ENCODE measurements around the gene TMEM266. TPM values are rescaled to one million over a fixed set of nuclear protein-coding genes. Genes with fewer than 3 reads are reported as not detected.

TMEM266 gene
- total and polyA plus RNA-seq, 2 of the 4 experiments (the other 2 are of a cell fraction) = not detected

DNA sequence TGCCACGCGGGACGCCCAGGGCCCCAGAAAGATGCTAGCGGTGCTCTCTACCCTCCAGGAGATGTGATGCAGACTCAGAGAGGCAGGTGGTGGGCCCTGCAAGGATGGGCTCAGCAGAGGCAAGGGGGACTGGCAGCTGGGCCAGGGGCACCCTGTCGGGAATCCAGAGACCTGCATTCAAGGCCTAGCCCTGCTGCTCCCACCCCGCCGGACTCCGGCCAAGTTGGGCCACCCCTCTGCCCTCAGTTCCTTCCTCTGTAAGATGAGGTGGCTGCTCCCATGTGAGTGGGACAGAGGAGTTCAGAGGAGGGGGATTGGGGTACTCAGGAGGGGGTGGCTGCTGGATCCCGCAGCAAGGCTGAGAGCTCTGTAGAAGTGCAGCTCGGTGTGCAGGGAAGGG, 116.3 kb downstream of the TMEM266 start:
- no peak overlapping the region for H3K14ac ChIP-seq (replicated peaks; ENCODE audit: low read depth, low read length)
- H2BK15ac ChIP-seq (ENCODE audit: low read depth, low read length) = no peak overlapping the region
- no peak overlapping the region for H2BK20ac ChIP-seq (ENCODE audit: low read depth, low read length)
- H2BK120ac ChIP-seq (ENCODE audit: low read depth, low read length) = no peak overlapping the region
- H2AK5ac ChIP-seq (ENCODE audit: low read depth, low read length) = no peak overlapping the region
- H2AFZ ChIP-seq (replicated peaks; ENCODE audit: low read length, poor library complexity) = no peak overlapping the region
- no peak overlapping the region for H2AK9ac ChIP-seq (replicated peaks; ENCODE audit: low read depth, low read length, poor library complexity)
- no peak for DNase-seq
- H4K91ac ChIP-seq (ENCODE audit: insufficient read depth, low read depth, low read length) = no peak overlapping the region
- in situ Hi-C loops (cut with MboI; ENCODE audit: low sequenced_read_pairs) (no loop called here), intact Hi-C loops (cut with micrococcal nuclease) (no loop called here), dilution Hi-C loops (cut with HindIII; ENCODE audit: low sequenced_read_pairs, unreplicated experiment) (no loop called here)
- 75% methylated on average over 2 of the region's 10 CpGs; no CpG with 5 or more reads in 1 of the 2 experiments for WGBS, 2 experiments (ENCODE audit: extremely low coverage in 2 of 2, insufficient read length in 1 of 2)
- no peak overlapping the region for H3K27ac ChIP-seq (ENCODE audit: insufficient read depth, low read length)
- H3K27me3 ChIP-seq (ENCODE audit: control insufficient read depth, insufficient read depth, low read length) = no peaks in the 10 kb centered on the region; the same call in 1 of the 2 replicates
- H3K4me3 ChIP-seq (ENCODE audit: insufficient read depth, low read depth, low read length) = no peak overlapping the region
- peaks cover 2% of the 10 kb centered on the region; the same call in 1 of the 2 replicates for H3K4me1 ChIP-seq (ENCODE audit: control insufficient read depth, insufficient read depth, low read length)
- CTCF ChIA-PET = no interaction called here
- no peak overlapping the region for H3K9ac ChIP-seq (ENCODE audit: low read depth, low read length)
- ATAC-seq (ENCODE audit: low read depth) = no peak
- H3K4ac ChIP-seq (ENCODE audit: low read depth, low read length) = no peak overlapping the region
- H3K4me2 ChIP-seq (ENCODE audit: low read depth, low read length) = no peak overlapping the region
- H4K20me1 ChIP-seq (ENCODE audit: insufficient read depth, low read length) = no peaks in the 10 kb centered on the region; the same call in 1 of the 2 replicates
- no peak overlapping the region for H3K56ac ChIP-seq (ENCODE audit: extremely low read depth, insufficient read depth, low read length)
- H4K8ac ChIP-seq (ENCODE audit: low read depth in 2 of 2, low read length in 2 of 2) = no peak overlapping the region
- H3K23ac ChIP-seq (ENCODE audit: low read depth, low read length) = no peak overlapping the region
- no peak overlapping the region for H2BK5ac ChIP-seq (ENCODE audit: low read depth, low read length, poor library complexity, severe bottlenecking)
- no peak overlapping the region for H4K5ac ChIP-seq (ENCODE audit: low read depth, low read length)
- TF ChIP-seq, protein P1, sequence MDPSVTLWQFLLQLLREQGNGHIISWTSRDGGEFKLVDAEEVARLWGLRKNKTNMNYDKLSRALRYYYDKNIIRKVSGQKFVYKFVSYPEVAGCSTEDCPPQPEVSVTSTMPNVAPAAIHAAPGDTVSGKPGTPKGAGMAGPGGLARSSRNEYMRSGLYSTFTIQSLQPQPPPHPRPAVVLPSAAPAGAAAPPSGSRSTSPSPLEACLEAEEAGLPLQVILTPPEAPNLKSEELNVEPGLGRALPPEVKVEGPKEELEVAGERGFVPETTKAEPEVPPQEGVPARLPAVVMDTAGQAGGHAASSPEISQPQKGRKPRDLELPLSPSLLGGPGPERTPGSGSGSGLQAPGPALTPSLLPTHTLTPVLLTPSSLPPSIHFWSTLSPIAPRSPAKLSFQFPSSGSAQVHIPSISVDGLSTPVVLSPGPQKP (IDR thresholded peaks at IDR 0.05; ENCODE audit: borderline replicate concordance, low read depth, low read length) = no peak
- TF ChIP-seq POLR2A (IDR thresholded peaks at IDR 0.05; ENCODE audit: low read depth, low read length) = no peak
- TF ChIP-seq MAZ (IDR thresholded peaks at IDR 0.05; ENCODE audit: borderline replicate concordance, low read depth, low read length) = no peak
- no peak for TF ChIP-seq SMC3 (IDR thresholded peaks at IDR 0.05; ENCODE audit: low read depth, low read length)
- no TSS peak for BruUV-seq (replicated peaks)
- H3K79me1 ChIP-seq (ENCODE audit: low read depth in 1 of 2, low read length in 2 of 2) = no peaks in the 10 kb centered on the region
- H3K36me3 ChIP-seq (ENCODE audit: control insufficient read depth, insufficient read depth, low read length) = no peaks in the 10 kb centered on the region
- POLR2A ChIA-PET (ENCODE audit: unreplicated experiment) = no interaction called here
- no peaks in the 10 kb centered on the region for H3K9me3 ChIP-seq (ENCODE audit: control insufficient read depth, insufficient read depth, low read length)
- peaks cover 5% of the 10 kb centered on the region for H3K9me1 ChIP-seq (ENCODE audit: insufficient read depth, low read length)
- no peak overlapping the region for H3K18ac ChIP-seq (ENCODE audit: low read depth, low read length)
